GM18502 (cell line): Measurements from ENCODE around the gene LOXL4.
"Not testable (repeated sequence)": the region's sequence is repeated elsewhere in the genome, so short reads cannot be mapped to it uniquely, and the experiment has no call there.

ENCODE experiments used
- ATAC-seq: cut with Tn5 transposase; IDR thresholded peaks from one replicate; pipeline ENCODE4 v1.9.1; 2021; ENCODE audit warnings: mild to moderate bottlenecking; ENCODE audit not compliant: unreplicated experiment, poor library complexity

Gene LOXL4

DNA sequence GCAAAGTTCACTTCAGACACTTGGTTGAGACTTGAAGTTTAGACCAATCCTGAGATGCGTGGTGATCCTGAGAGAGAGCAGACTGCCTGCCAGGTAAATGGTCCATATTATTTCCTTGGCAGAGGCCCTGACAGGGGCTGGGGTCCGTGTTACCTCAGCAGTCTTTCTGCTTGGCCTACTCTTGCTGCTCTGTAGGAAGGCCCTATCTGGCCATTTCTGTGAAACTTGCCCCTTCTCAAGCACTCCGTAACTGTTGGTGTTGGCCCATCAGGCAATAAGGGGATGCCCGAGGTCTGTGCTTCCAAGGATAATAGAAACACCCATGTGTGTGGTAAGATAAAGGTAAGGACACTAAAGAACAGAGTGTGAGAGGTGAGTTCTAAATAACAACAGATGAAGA, 20.0 kb downstream of the LOXL4 start:
- ATAC-seq = no peak

DNA sequence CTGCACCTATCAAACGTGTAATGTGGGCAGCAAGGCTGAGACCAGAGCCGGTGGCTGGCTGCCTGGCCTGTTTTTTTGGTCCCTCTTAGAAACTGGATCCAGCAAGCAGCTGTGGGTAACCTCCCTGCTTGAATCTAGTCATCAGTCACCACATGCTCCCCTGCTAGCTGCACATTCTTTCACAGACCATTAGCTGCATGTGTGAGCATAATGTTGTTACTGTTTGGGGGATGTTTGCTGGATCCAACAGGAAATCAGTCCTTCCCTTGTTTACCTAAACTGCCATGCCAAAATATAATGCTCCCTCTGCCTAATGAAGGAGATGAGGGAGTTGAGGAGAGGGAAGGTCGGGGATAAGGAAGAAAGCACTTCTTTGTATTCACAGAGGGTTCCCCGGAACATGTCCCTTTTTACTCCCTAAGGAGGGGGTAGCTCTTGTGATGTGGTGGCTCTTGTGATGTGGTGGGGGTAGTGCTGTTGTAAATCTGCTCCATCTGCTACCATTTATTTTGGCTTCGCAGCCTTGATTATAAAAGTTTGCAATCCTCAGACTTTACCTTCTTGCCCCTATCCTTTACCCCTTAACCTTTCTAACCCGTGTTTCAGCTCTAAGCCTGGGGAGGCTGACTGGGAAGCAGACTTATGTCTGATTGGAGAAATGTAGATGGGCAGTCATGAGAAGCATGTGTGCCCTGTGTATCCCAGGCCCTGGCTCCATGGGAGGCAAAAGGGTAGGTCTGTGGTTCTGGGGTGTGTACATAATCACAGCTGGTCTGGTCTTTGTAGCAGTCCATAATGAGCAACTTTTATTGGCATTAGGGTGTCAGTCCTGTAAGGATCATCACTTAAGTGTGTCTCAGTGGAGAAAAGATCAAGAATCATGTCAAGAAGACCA, 20.8 kb downstream of the LOXL4 start:
- ATAC-seq = no peak

- ATAC-seq = no peak
These were observed 23.4 kb downstream of the LOXL4 start for GRCh38 chr10:98244586-98244985.

DNA sequence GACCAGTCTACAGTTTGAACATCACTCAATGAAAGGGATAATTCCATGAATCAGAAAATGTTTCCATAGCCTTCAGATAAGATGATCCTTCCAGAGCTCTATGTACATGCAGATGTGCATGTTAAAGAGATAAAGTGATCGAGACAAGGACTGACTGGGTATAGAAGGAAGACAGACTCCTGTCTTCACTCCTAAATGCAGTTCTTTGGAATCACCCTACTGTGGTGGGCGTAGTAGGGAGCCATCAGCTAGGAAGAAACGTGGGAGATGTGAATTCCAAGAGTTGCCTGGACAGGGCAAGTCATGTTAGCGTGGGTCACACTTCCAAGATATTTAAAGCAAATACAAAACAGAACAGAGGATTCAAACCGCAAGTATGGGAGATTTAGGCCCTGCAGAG, 23.9 kb downstream of the LOXL4 start:
- ATAC-seq = no peak

DNA sequence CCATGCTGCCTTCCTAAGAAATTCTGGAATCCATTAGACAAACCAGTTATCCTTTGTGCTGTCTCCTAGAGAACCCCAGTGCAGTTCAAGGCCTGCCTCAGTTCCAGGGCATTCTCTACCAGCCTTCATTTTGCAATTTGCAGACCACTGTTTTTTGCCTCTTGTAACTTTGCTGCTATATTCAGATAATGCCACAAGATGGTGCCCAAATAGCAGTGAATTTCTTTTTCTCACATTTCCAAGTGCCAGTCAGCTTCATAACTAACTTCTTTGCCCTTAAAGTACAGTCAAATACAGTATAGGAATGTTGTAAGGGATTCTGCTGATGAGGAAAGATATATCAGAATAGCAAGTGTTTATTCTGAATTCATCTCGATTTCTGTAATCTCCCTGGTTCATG, 25.2 kb downstream of the LOXL4 start:
- no peak for ATAC-seq

DNA sequence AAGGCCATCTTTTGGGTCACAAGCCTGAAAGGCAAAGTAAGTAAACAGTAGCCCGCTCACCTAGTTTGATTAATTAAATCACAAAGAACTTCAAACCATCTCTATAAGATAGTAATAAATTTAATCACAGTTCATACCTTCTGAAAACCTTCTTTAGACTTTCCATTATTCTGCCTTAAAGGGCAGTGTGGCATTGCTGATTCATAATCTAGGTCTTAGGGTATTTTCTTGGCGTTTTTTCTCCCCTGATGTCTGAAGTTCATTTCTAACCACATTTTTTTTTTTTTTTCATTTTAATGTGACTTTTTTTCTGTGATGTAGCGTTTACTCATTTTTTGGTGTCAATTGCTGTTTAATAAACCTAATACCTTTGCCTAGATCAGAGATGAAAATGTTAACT, 27.5 kb downstream of the LOXL4 start:
- no peak for ATAC-seq

DNA sequence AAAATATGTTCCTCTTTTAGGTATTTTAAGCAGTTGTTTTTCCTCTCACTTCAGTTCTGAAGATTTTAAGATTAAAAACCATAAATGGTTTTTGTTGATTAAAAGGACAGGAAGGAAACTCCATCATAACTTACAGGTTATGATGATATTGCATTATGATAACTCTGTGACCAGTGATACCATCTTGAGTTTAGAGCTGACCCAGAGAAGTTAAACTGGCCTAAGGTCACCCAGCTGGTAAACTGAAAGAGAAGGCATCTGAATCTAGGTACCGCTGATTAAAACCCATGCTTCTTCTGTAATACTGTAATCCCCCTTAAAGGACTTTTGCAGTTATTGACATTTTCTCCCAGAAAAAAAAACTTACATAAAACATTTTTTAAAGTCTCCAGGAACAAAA, 29.6 kb downstream of the LOXL4 start:
- no peak for ATAC-seq

GRCh38 chr10:98236862-98237261, 31.1 kb downstream of the LOXL4 start:
- ATAC-seq = no peak

GRCh38 chr10:98235846-98236245, 32.1 kb downstream of the LOXL4 start:
- ATAC-seq = no peak

DNA sequence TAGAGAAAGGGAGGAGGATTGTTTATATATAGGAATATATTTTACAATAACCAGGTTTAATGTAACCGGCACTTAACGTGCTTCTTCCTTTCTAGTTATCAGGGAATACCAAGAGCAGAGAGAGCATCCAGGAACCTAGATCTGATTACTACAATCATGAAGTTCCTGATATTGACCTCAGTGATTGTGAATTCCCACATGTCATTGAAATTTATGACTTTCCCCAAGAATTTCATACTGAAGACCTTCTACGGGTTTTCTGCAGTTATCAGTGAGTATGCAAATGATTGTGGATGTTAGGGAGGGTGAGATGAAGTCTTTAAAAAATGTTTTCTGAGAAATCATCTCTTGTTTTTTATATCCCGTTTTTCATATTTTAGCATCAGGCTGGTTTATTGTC, 36.6 kb downstream of the LOXL4 start:
- no peak for ATAC-seq

DNA sequence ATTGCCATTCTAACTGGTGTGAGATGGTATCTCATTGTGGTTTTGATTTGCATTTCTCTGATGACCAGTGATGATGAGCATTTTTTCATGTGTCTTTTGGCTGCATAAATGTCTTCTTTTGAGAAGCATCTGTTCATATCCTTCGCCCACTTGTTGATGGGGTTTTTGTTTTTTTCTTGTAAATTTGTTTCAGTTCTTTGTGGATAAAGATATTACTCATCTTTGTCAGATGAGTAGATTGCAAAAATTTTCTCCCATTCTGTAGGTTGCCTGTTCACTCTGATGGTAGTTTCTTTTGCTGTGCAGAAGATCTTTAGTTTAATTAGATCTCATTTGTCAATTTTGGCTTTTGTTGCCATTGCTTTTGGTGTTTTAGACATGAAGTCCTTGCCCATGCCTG, 39.7 kb downstream of the LOXL4 start:
- ATAC-seq = not testable (repeated sequence)

GRCh38 chr10:98227713-98228112, 40.3 kb downstream of the LOXL4 start:
- not testable (repeated sequence) for ATAC-seq

DNA sequence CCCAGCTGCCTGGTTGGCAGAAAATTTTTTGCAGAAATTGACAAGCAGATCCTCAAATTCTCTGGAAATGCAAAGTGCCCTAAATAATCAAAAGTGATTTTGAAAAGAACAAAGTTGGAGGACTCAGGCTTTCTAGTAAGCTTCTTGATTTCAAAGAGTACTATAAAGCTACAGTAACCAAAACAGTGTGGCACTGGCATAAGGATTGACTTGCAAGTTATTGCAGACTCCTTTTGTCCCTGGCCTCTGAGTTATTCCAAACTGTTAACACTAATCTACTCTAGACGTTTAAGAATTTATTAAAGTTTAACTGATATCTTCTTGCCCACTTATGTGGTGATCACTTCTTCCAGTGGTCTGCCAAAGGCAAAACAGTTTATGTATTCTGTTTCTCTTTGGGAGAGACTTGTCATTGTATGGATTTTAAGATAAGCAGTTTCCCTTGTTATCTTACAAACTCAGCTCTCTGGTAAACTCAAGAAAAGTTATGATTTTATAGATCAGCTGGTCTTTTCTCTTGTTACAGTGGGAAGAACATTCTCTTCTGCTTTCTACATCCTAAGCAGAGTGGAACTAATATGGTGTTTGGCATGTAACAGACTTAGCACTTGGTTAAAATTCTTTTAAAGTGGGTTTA, 41.4 kb downstream of the LOXL4 start:
- ATAC-seq = no peak

DNA sequence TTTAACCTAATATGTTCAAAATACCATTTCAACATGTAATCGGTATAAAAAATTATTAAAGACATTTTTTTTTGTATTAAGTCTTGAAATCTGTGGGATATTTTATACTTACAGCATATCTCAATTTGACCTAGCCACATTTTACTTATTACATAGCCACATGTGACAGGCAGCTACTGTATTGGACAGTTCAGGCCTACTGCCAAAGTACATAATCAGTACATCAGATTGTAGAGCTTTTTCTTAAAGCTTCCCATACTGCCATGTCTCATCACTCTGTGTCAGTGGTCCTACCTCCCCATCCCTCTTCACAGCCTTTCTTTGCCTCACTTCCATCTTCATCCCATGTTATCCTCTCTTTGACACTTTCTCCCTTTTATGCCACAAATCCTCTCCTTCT, 43.0 kb downstream of the LOXL4 start:
- ATAC-seq = no peak

- ATAC-seq = no peak
These were observed 43.5 kb downstream of the LOXL4 start for GRCh38 chr10:98224509-98224908.

DNA sequence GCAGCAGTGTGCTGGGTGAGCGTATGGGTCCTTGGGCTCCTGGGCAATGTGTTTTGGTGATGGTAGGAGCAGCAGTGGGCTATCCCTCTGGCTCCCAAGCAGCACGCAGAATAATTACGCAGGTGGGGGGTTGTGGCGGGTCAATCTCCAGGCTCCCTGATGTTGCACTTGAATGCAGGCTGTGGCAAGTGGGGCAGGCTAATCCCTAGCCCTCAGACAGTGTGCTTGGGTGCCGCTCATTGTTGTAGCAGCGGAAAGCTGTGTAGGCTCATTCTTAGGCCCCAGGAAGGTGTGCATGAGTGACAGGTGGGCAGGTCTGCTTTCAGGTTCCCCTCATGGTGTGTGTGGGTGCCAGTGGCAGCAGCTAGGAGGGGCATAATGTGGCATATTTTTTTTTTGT, 44.1 kb downstream of the LOXL4 start:
- no peak for ATAC-seq

GRCh38 chr10:98217801-98218200, 50.2 kb downstream of the LOXL4 start:
- no peak for ATAC-seq

- ATAC-seq = no peak
These were observed 52.6 kb downstream of the LOXL4 start for GRCh38 chr10:98215373-98215772.

DNA sequence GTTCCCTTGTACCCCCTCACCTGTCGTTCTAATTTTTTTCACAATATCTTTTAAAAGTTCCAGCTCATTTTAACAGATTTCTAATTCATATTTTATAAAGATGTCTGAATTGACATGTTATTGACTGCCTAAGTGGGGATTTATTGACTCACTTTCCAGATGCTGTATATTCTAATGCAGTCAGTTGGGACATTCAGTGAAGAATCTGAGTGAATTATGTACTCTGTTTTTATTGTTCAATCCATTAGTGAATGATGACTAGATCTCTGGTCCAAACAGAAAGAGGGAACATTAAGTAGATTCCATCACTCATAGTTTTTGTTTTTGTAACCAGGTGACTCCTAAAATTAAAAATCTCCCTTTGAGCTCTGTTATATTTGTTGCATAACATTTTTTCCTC, 54.3 kb downstream of the LOXL4 start:
- ATAC-seq = no peak

DNA sequence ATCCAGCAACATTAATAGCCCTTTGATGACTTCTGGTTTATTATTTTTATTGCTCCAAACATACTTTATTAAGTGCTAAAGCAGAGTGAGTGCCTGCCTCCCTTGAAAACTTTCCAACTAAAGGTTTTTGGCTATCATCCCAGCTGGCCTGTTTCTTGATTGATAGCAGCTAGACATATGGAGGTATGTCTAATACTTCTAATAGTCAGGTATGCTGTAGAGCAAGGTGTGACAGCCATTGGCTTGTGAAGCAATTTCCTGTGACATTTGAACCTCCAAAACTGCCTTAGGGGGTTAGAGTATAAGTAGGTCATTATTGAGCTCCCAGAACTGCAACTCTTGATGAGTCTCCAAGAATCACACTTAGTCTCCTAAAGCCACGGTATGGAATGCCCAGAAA, 55.8 kb downstream of the LOXL4 start:
- no peak for ATAC-seq

- ATAC-seq = no peak
These were observed 58.6 kb downstream of the LOXL4 start for GRCh38 chr10:98209441-98209840.

DNA sequence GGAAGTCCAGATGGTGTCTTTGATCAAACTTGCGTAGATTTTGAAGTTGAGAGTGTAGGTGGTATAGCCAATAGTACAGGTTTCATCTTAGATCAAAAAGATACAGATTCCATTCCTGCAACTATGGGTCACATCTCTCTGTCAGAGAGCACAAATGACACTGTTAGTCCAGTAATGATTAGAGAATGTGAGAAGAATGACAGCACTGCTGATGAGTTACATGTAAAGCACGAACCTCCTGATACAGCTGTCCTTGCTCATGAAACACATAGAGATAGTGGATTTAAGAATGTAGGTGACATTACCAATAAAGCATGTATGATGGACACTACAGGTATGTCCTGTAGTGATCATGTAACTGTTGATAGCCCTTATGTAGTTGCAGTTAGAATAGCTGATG, 59.1 kb downstream of the LOXL4 start:
- no peak for ATAC-seq
